Vagina (tissue), 2 donors: Measurements from ENCODE around the gene IRAK1.
"Not testable (repeated sequence)": the region's sequence is repeated elsewhere in the genome, so short reads cannot be mapped to it uniquely, and the experiment has no call there.

ENCODE experiments used
- CTCF ChIP-seq, 3 experiments: fragments of 450-650 bp in 2 of 3; fragments of 200-600 bp in 1 of 3; sonication (generic) in 1 of 3; IDR thresholded peaks; one replicate each; pipeline ENCODE4 v1.5.1; 2017 to 2019; ENCODE audit warnings: antibody characterized with exemption in 3 of 3, mild to moderate bottlenecking in 2 of 3, moderate library complexity in 2 of 3
- POLR2A ChIP-seq, 2 donors: fragments of 450-650 bp; IDR thresholded peaks; one replicate each; pipeline ENCODE4 v1.6.1; 2017; ENCODE audit warnings: antibody characterized with exemption in 2 of 2, mild to moderate bottlenecking in 2 of 2, moderate library complexity in 2 of 2
- POLR2AphosphoS5 ChIP-seq, 2 donors: sonication (generic); formaldehyde crosslinking; IDR thresholded peaks; one replicate each; pipeline ENCODE4 v1.9.0; 2017; ENCODE audit warnings: antibody characterized with exemption in 2 of 2, mild to moderate bottlenecking in 2 of 2, low read depth in 1 of 2; ENCODE audit not compliant: insufficient read depth in 1 of 2

DNA sequence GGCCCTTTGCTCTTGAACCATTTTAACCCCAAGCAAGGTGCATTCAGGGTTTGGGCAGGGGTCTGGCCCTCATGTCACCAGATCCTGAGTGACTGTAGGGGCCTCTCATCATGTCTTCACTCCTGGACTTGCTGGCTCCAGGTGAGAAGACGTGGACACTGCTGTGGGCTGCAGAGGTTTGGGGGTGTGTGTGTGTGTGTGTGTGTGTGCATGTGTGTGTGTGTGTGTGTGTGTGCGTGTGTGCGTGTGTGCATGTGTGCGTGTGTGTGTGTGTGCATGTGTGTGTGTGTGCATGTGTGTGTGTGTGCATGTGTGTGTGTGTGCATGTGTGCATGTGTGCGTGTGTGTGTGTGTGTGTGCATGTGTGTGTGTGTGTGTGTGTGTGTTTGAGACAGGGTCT, 25.3 kb downstream of the IRAK1 start:
- TF ChIP-seq CTCF (IDR thresholded peaks at IDR 0.05); POLR2A (IDR thresholded peaks at IDR 0.05); POLR2AphosphoS5 (IDR thresholded peaks at IDR 0.05; ENCODE audit: insufficient read depth in 1 of 2, low read depth in 1 of 2): not testable (repeated sequence)
